ENCODE results near the gene PLXDC1. TPM values are rescaled to one million over a fixed set of nuclear protein-coding genes. Genes with fewer than 3 reads are reported as not detected.

Gene PLXDC1
- total RNA-seq: 1 to 10 TPM; 1.7 to 2.4 TPM

DNA sequence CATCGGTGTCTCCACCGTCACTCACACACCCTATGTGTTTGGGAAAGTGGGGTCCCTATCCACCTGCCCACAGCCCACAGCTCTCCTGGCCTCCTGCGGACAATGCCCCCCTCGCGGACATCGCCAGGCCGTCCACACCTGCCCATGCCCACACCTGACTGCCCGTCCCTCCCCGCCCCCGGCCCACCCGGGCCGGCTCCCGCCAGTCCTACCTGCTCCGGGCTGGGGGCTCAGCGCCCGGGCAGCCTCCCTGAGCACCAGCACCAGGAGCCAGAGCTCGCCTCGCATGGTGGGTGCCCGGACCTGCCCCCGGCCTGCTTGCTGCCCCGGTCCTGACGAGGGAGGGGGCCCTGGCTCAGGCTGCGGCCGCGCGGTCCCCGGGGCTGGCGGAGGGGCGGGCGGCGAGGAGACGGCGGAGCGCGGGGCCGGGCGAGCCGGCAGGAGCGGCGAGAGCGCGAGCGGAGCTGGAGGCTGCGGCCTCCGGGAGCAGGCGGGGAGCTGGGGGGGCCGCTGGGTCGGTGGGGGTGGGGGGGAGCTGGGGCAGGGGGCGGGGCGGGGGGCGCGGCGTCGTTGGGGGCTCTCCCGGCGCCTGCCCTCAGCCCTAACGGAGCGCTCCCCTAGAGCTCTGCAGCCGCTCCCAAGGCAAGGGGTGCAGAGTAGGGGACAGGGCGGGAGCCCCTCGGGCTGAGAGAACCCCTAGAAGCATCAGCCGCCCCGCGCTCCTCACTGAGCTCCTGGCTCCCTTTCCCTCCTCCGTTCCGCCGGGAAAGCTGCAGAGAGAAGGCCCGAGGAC, at the start of gene PLXDC1:
PLXDC1 (minus strand) TSS at position 488 of the 793 bp plus-strand sequence; CDS start at position 288, 200 bp downstream.
- POLR2A ChIA-PET: interaction anchor here (0.6 to 3.3 kb wide), 6 partner anchors 15 to 299 kb away, joined by 3 to 32 read pairs (median 3); partner anchors contain the start of gene ARL5C
- Mint-ChIP-seq H3K9me3 (no peaks in the 10 kb centered on the region), H3K27me3 (peaks cover 2% of the 10 kb centered on the region), H3K4me3 (peak within 1 kb of the TSS; percentile 86), H3K4me1 (ENCODE audit: low read depth) (peaks cover 38% of the 10 kb centered on the region), H3K36me3 (ENCODE audit: low read depth) (peaks cover 2% of the 10 kb centered on the region), H3K27ac (peak within 1 kb of the TSS; percentile 89)
- intact Hi-C loops (cut with micrococcal nuclease): loop anchor here (5.0 kb wide), 1 partner anchor 279 kb away; the partner anchor contains the start of gene LASP1
- CTCF ChIA-PET: interaction anchor here (0.9 to 7.8 kb wide), 12 partner anchors 16 to 184 kb away, joined by 3 to 155 read pairs (median 6); partner anchors contain the start of genes ARL5C and FBXO47
- TF ChIP-seq, protein P1, sequence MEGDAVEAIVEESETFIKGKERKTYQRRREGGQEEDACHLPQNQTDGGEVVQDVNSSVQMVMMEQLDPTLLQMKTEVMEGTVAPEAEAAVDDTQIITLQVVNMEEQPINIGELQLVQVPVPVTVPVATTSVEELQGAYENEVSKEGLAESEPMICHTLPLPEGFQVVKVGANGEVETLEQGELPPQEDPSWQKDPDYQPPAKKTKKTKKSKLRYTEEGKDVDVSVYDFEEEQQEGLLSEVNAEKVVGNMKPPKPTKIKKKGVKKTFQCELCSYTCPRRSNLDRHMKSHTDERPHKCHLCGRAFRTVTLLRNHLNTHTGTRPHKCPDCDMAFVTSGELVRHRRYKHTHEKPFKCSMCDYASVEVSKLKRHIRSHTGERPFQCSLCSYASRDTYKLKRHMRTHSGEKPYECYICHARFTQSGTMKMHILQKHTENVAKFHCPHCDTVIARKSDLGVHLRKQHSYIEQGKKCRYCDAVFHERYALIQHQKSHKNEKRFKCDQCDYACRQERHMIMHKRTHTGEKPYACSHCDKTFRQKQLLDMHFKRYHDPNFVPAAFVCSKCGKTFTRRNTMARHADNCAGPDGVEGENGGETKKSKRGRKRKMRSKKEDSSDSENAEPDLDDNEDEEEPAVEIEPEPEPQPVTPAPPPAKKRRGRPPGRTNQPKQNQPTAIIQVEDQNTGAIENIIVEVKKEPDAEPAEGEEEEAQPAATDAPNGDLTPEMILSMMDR (IDR thresholded peaks at IDR 0.05): no peak
- ATAC-seq (no peak), DNase-seq (no peak)

DNA sequence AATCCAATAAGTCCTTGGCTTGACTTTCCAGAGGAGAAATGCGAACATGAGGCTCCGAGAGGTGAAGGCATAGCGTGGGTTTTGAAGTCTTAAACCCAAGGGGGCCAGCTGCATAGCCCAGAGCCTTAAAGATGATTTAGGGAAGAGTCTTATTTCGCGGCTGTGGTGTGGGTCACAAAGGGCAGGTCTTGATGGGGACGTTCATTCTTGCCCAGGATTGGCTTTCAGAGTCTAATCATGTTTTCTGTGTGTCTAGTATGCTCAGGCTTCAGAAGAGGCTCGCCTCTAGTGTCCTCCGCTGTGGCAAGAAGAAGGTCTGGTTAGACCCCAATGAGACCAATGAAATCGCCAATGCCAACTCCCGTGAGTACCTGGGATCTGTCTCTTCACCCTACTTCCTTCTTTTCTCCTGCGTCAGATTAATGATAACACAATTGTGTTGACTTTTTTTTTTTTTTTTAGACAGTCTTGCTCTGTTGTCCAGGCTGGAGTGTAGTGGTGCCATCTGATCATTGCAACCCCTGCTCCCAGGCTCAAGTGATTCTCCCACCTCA, 49.6 kb upstream of the PLXDC1 start:
- Mint-ChIP-seq H3K4me3 (peak overlapping the region; percentile 90), H3K36me3 (ENCODE audit: low read depth) (peaks cover 53% of the 10 kb centered on the region), H3K27ac (peak overlapping the region; percentile 99), H3K27me3 (no peaks in the 10 kb centered on the region), H3K4me1 (ENCODE audit: low read depth) (peaks cover 47% of the 10 kb centered on the region), H3K9me3 (no peaks in the 10 kb centered on the region)
- intact Hi-C loops (cut with micrococcal nuclease): loop anchor here (10.0 kb wide), 1 partner anchor 204 kb away; the partner anchor contains the start of gene FBXL20
- CTCF ChIA-PET: interaction anchor here (1.3 to 27.4 kb wide), 4 partner anchors 26 to 218 kb away, joined by 3 to 516 read pairs (median 8); no protein-coding TSS in a partner anchor
- POLR2A ChIA-PET: interaction anchor here (1.0 to 3.9 kb wide), 5 partner anchors 8 to 53 kb away, joined by 3 to 35 read pairs (median 11); no protein-coding TSS in a partner anchor
- TF ChIP-seq, protein P1 (IDR thresholded peaks at IDR 0.05): no peak
- DNase-seq: no peak
- ATAC-seq: no peak

DNA sequence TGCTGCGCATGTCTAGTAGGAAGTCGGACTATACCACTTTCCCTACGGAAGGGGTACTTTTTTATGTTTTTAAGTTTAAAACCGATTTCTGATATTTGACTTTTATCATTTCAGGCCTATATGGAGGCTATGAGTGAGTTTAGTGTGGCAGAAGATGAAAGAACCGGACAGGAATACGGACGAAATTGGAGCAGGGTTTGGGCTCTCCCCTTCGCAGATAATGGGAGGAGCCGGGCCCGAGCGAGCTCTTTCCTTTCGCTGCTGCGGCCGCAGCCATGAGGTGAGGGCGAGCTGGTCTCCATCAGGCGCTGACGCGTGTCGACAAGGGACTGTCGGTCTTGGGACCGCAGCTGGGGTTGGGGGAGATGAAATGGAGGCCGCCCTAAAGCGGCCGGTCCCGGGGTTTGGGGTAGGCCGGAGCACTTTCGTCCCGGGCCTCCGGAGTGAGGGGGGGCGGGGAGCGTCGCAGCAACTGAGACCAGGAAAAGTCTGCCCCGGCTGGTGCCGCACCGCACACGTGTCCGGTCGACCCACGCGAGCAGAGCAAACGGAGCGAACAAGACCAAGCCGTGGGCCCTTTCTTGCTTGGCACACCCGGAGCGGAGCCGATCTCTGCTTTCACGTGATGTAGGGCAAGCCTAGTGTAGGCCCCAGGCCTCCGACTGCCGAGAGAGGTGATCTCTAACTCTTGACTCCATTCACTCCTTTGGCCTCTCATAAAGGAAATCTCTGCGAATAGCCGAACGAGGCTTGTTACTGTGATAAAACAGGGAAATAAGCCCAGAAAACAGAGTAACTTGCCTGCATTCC, 48.8 kb upstream of the PLXDC1 start, which contains the start of gene RPL19:
RPL19 (plus strand) TSS at position 214 of the 810 bp plus-strand sequence; CDS start at position 276, 62 bp downstream.
- peaks cover 53% of the 10 kb centered on the region for H3K36me3 Mint-ChIP-seq (ENCODE audit: low read depth)

DNA sequence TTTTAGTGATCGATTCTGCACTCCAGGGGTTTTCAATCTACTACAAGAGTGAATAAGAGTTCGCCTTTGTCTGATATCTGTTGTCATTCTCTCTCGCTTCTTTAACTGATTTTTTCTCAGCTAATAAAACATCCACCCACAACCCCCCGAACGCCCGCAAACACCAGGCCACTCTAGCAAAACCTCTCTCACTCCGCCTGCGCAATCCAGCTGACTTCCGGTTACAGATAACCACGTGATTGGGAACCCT, 48.3 kb upstream of the PLXDC1 start:
- ATAC-seq (peak; percentile 64), DNase-seq (peak; percentile 98)
- H3K4me3 Mint-ChIP-seq: peak overlapping the region; percentile 90
- ChIA-PET CTCF (interaction anchor here (1.1 to 27.4 kb wide), 7 partner anchors 9 to 217 kb away, joined by 4 to 516 read pairs (median 9); no protein-coding TSS in a partner anchor), POLR2A (interaction anchor here (0.9 to 3.9 kb wide), 27 partner anchors 8 to 472 kb away, joined by 3 to 35 read pairs (median 4); partner anchors contain the start of genes ARL5C, CDK12, CWC25 and LASP1)
- H3K27me3 Mint-ChIP-seq: no peaks in the 10 kb centered on the region
- TF ChIP-seq, protein P1 (IDR thresholded peaks at IDR 0.05): no peak
- intact Hi-C loops (cut with micrococcal nuclease): loop anchor here (10.0 kb wide), 1 partner anchor 205 kb away; the partner anchor contains the start of gene FBXL20
- peak overlapping the region; percentile 99 for H3K27ac Mint-ChIP-seq
- peaks cover 48% of the 10 kb centered on the region for H3K36me3 Mint-ChIP-seq (ENCODE audit: low read depth)
- no peaks in the 10 kb centered on the region for H3K9me3 Mint-ChIP-seq
- H3K4me1 Mint-ChIP-seq (ENCODE audit: low read depth): peaks cover 53% of the 10 kb centered on the region

More for the DNA sequence above, 48.8 kb upstream of the PLXDC1 start, which contains the start of gene RPL19:
- H3K9me3 Mint-ChIP-seq: no peaks in the 10 kb centered on the region
- H3K4me3 Mint-ChIP-seq: peak within 1 kb of the TSS; percentile 90
- H3K27me3 Mint-ChIP-seq: no peaks in the 10 kb centered on the region
- peak; percentile 77 for ATAC-seq
- TF ChIP-seq, protein P1 (IDR thresholded peaks at IDR 0.05): no peak
- POLR2A ChIA-PET: interaction anchor here (0.9 to 3.9 kb wide), 27 partner anchors 9 to 472 kb away, joined by 3 to 35 read pairs (median 4); partner anchors contain the start of genes ARL5C, CDK12, CWC25 and LASP1
- CTCF ChIA-PET: interaction anchor here (1.1 to 27.4 kb wide), 7 partner anchors 9 to 217 kb away, joined by 4 to 516 read pairs (median 9); no protein-coding TSS in a partner anchor
- H3K4me1 Mint-ChIP-seq (ENCODE audit: low read depth): peaks cover 53% of the 10 kb centered on the region
- peak within 1 kb of the TSS; percentile 99 for H3K27ac Mint-ChIP-seq
- peak; percentile 84 for DNase-seq
- intact Hi-C loops (cut with micrococcal nuclease): loop anchor here (10.0 kb wide), 1 partner anchor 205 kb away; the partner anchor contains the start of gene FBXL20

Measured in activated CD8-positive, alpha-beta T cell treated with anti-CD3 and anti-CD28 coated beads for 36 hours (primary cell).